Nephron progenitor cell (in vitro differentiated cells): ENCODE results near the gene TMEM156.
"Not testable (repeated sequence)": the region's sequence is repeated elsewhere in the genome, so short reads cannot be mapped to it uniquely, and the experiment has no call there.

ENCODE experiments used
- DNase-seq: peaks from one replicate; pipeline ENCODE4 v3.0.0; 2021
- H3K27ac Mint-ChIP-seq: 2 replicates; pipeline ENCODE4 v1.8.0; 2021; ENCODE audit warnings: mild to moderate bottlenecking, moderate library complexity, mixed read lengths
- H3K27me3 Mint-ChIP-seq: 2 replicates; pipeline ENCODE4 v1.8.0; 2021; ENCODE audit warnings: mild to moderate bottlenecking, low read depth, mixed read lengths; ENCODE audit not compliant: poor library complexity
- H3K36me3 Mint-ChIP-seq: 2 replicates; pipeline ENCODE4 v1.8.0; 2021; ENCODE audit warnings: low read depth, mixed read lengths
- H3K4me1 Mint-ChIP-seq: 2 replicates; pipeline ENCODE4 v1.8.0; 2021; ENCODE audit warnings: mixed read lengths
- H3K4me3 Mint-ChIP-seq: 2 replicates; pipeline ENCODE4 v1.8.0; 2021; ENCODE audit warnings: mild to moderate bottlenecking, moderate library complexity, mixed read lengths
- H3K9me3 Mint-ChIP-seq: 2 replicates; pipeline ENCODE4 v1.8.0; 2021; ENCODE audit warnings: mild to moderate bottlenecking, moderate library complexity, mixed read lengths
- TF ChIP-seq, protein P1 (sequence below): fragments of 200-600 bp; sonication (generic); IDR thresholded peaks from 2 replicates; pipeline ENCODE4 v1.5.0; 2021; ENCODE audit warnings: antibody characterized with exemption

Gene TMEM156

GRCh38 chr4:39023059-39023458 lies 9.2 kb downstream of the TMEM156 start:
- H3K27ac Mint-ChIP-seq: no peak overlapping the region
- H3K4me1 Mint-ChIP-seq: no peaks in the 10 kb centered on the region
- H3K4me3 Mint-ChIP-seq: no peak overlapping the region
- DNase-seq: no peak
- H3K36me3 Mint-ChIP-seq: no peaks in the 10 kb centered on the region
- TF ChIP-seq, protein P1, sequence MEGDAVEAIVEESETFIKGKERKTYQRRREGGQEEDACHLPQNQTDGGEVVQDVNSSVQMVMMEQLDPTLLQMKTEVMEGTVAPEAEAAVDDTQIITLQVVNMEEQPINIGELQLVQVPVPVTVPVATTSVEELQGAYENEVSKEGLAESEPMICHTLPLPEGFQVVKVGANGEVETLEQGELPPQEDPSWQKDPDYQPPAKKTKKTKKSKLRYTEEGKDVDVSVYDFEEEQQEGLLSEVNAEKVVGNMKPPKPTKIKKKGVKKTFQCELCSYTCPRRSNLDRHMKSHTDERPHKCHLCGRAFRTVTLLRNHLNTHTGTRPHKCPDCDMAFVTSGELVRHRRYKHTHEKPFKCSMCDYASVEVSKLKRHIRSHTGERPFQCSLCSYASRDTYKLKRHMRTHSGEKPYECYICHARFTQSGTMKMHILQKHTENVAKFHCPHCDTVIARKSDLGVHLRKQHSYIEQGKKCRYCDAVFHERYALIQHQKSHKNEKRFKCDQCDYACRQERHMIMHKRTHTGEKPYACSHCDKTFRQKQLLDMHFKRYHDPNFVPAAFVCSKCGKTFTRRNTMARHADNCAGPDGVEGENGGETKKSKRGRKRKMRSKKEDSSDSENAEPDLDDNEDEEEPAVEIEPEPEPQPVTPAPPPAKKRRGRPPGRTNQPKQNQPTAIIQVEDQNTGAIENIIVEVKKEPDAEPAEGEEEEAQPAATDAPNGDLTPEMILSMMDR: no peak
- no peaks in the 10 kb centered on the region for H3K27me3 Mint-ChIP-seq
- no peaks in the 10 kb centered on the region for H3K9me3 Mint-ChIP-seq

DNA sequence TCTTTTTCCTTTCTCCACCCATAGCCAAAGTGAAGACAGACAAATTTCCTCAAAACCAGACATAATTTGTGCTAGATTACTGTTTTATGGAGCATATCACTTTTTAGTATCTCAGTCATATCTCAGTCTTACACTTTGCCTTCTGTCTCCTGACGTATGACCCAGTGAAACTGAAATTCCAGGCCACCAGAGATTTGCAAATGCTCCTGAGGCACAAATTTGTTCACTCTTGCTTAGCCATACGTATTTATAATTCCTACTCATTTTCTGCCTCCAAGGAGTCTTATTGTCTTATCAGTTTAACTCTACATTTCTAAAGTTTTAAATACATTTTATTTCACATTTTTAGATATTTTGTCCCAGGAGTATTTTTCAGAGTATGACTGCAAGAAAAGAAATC lies 10.0 kb downstream of the TMEM156 start:
- H3K36me3 Mint-ChIP-seq: no peaks in the 10 kb centered on the region
- no peak overlapping the region for H3K4me3 Mint-ChIP-seq
- no peaks in the 10 kb centered on the region for H3K4me1 Mint-ChIP-seq
- TF ChIP-seq, protein P1: no peak
- no peak overlapping the region for H3K27ac Mint-ChIP-seq
- peaks cover 3% of the 10 kb centered on the region for H3K9me3 Mint-ChIP-seq
- no peak for DNase-seq
- no peaks in the 10 kb centered on the region for H3K27me3 Mint-ChIP-seq

- H3K36me3 Mint-ChIP-seq: no peaks in the 10 kb centered on the region
- DNase-seq: no peak
- H3K4me1 Mint-ChIP-seq: no peaks in the 10 kb centered on the region
- no peak overlapping the region for H3K4me3 Mint-ChIP-seq
- peaks cover 6% of the 10 kb centered on the region for H3K9me3 Mint-ChIP-seq
- H3K27ac Mint-ChIP-seq: no peak overlapping the region
- no peaks in the 10 kb centered on the region for H3K27me3 Mint-ChIP-seq
- TF ChIP-seq, protein P1: no peak
These were observed 10.6 kb downstream of the TMEM156 start for GRCh38 chr4:39021631-39022030.

- H3K4me1 Mint-ChIP-seq: no peaks in the 10 kb centered on the region
- no peaks in the 10 kb centered on the region for H3K27me3 Mint-ChIP-seq
- no peak for DNase-seq
- TF ChIP-seq, protein P1: no peak
- no peaks in the 10 kb centered on the region for H3K36me3 Mint-ChIP-seq
- no peak overlapping the region for H3K4me3 Mint-ChIP-seq
- H3K9me3 Mint-ChIP-seq: peaks cover 17% of the 10 kb centered on the region
- H3K27ac Mint-ChIP-seq: no peak overlapping the region
These were observed 12.1 kb downstream of the TMEM156 start for GRCh38 chr4:39020130-39020529.

DNA sequence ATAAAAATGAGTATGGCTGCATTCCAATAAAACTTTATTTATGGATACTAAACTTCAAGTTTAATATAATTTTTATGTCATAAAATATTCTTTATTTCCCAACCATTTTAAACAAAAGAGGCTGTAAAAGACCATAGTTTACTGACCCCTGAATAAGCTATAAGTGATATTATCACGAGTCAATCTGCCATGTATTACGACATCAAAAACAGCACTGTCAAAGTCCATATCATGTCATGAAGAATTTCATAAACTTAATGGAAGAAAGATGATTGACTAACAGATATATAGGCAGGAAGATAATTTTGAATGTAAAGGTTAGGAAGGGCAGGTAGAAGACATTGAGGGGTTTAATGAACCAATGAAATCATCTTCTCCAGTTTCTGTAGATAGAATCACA lies 18.2 kb downstream of the TMEM156 start:
- no peak for DNase-seq
- Mint-ChIP-seq H3K27me3 (peaks cover 3% of the 10 kb centered on the region), H3K27ac (no peak overlapping the region), H3K4me3 (no peak overlapping the region), H3K9me3 (peaks cover 32% of the 10 kb centered on the region), H3K36me3 (no peaks in the 10 kb centered on the region), H3K4me1 (no peaks in the 10 kb centered on the region)
- TF ChIP-seq, protein P1: no peak

GRCh38 chr4:39004758-39005157 lies 27.5 kb downstream of the TMEM156 start:
- H3K4me1 Mint-ChIP-seq: no peaks in the 10 kb centered on the region
- TF ChIP-seq, protein P1: no peak
- no peaks in the 10 kb centered on the region for H3K27me3 Mint-ChIP-seq
- no peak for DNase-seq
- peaks cover 8% of the 10 kb centered on the region for H3K9me3 Mint-ChIP-seq
- no peak overlapping the region for H3K4me3 Mint-ChIP-seq
- H3K36me3 Mint-ChIP-seq: peaks cover 1% of the 10 kb centered on the region
- no peak overlapping the region for H3K27ac Mint-ChIP-seq

- DNase-seq, H3K27me3 Mint-ChIP-seq, H3K36me3 Mint-ChIP-seq, H3K4me3 Mint-ChIP-seq, H3K27ac Mint-ChIP-seq, H3K4me1 Mint-ChIP-seq: not testable (repeated sequence)
- H3K9me3 Mint-ChIP-seq: peaks cover 16% of the 10 kb centered on the region
These were observed 30.2 kb downstream of the TMEM156 start for GRCh38 chr4:39002058-39002457.
